Measurements from ENCODE around the gene HSD17B12. TPM values are rescaled to one million over a fixed set of nuclear protein-coding genes. Genes with fewer than 3 reads are reported as not detected.
A peak's percentile ranks its signal among the peaks of the same experiment; 100 is the strongest.

HSD17B12 gene
- total RNA-seq, result 114 and 122 TPM in 2 replicates

DNA sequence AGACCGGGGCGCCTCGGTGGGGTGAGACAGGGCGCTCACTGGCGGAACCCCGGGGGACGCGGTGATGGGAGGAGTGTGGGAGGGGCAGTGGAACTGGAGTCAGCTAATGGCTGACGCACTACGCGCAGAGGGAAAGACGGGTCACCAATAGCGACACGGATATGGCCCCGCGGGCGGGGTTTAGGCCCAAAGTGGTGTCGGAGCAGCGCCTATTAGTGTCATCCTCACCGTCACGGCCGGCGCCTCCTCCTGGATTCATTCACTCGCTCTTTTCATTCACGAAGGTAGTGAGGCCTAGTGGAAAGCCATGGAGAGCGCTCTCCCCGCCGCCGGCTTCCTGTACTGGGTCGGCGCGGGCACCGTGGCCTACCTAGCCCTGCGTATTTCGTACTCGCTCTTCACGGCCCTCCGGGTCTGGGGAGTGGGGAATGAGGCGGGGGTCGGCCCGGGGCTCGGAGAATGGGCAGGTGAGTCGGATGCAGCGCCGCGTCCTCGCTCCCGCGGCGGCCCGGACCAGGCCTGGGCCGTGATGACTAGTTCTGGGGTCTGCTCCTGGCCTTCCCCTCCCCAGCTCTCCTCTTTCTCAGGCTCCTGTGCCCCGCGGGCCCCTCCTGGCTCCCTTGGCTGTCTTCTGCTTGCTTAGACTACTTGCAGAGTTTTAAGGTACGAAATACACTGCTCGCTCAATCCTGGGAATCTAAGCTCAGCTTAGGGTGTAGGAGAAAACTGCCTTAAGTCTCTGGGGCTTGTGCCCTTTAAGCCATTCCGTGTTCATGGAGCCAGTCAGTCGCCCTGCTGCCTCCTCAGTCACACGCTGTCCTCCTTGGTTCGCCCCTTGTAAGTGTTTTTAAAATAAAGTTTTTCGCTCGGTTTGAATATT lies at the start of gene HSD17B12:
Gene HSD17B12, plus strand, starts transcription at position 218 of the 880 bp plus-strand sequence. Its CDS starts 90 bp downstream, at position 308.
- Histone ChIP-seq H3K27me3 (ENCODE audit: insufficient read depth, low read length) (no peaks in the 10 kb centered on the region), H3K27ac (ENCODE audit: low read depth, low read length) (peak within 1 kb of the TSS; percentile 95), H3K36me3 (ENCODE audit: insufficient read depth, low read length) (peaks cover 16% of the 10 kb centered on the region), H3K4me2 (ENCODE audit: insufficient read depth, low read length) (peak within 1 kb of the TSS; percentile 95), H3K79me2 (ENCODE audit: insufficient read depth, low read length) (peaks cover 48% of the 10 kb centered on the region), H3K4me3 (ENCODE audit: insufficient read depth, low read length) (peak within 1 kb of the TSS; percentile 98), H2AFZ (ENCODE audit: low read length) (peak within 1 kb of the TSS; percentile 97), H4K20me1 (ENCODE audit: insufficient read depth, low read length) (no peaks in the 10 kb centered on the region), H3K9me3 (ENCODE audit: low read depth, low read length) (no peaks in the 10 kb centered on the region), H3K4me1 (ENCODE audit: insufficient read depth, low read length) (peaks cover 7% of the 10 kb centered on the region)
- TF ChIP-seq, protein P1, sequence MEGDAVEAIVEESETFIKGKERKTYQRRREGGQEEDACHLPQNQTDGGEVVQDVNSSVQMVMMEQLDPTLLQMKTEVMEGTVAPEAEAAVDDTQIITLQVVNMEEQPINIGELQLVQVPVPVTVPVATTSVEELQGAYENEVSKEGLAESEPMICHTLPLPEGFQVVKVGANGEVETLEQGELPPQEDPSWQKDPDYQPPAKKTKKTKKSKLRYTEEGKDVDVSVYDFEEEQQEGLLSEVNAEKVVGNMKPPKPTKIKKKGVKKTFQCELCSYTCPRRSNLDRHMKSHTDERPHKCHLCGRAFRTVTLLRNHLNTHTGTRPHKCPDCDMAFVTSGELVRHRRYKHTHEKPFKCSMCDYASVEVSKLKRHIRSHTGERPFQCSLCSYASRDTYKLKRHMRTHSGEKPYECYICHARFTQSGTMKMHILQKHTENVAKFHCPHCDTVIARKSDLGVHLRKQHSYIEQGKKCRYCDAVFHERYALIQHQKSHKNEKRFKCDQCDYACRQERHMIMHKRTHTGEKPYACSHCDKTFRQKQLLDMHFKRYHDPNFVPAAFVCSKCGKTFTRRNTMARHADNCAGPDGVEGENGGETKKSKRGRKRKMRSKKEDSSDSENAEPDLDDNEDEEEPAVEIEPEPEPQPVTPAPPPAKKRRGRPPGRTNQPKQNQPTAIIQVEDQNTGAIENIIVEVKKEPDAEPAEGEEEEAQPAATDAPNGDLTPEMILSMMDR (IDR thresholded peaks at IDR 0.05; ENCODE audit: extremely low read depth, low read depth, low read length), result no peak
- DNase-seq (ENCODE audit: insufficient read length, low spot score, missing footprints), result peak; percentile 98

DNA sequence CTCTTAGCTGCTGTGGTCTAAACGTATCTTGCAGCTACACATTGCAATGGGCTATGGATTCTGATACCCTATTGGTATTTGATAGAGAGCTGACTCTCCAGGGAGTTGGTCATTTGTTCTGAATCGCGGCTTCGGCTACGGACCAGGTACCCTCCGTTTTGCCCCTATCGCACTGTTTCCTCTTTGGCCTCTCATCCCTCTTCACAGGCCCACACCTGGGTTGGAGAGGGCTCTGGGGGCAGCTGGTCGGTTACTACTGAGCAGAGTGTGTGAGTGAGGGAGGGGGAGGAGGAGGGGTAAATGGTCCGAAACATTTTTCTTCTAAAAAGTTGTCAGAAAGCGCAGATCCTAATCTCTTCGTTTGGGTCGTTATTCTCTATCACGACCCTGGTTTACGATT lies 48.8 kb upstream of the HSD17B12 start:
- DNase-seq (ENCODE audit: insufficient read length, low spot score, missing footprints), result no peak
- H3K4me3 ChIP-seq (ENCODE audit: insufficient read depth, low read length), result no peak overlapping the region
- H3K27me3 ChIP-seq (ENCODE audit: insufficient read depth, low read length), result peaks cover 29% of the 10 kb centered on the region
- no peaks in the 10 kb centered on the region for H3K4me1 ChIP-seq (ENCODE audit: insufficient read depth, low read length)
- no peak overlapping the region for H3K27ac ChIP-seq (ENCODE audit: low read depth, low read length)
- TF ChIP-seq, protein P1 (IDR thresholded peaks at IDR 0.05; ENCODE audit: extremely low read depth, low read depth, low read length), result no peak
- peak overlapping the region; percentile 17 for H2AFZ ChIP-seq (ENCODE audit: low read length)
- no peaks in the 10 kb centered on the region for H4K20me1 ChIP-seq (ENCODE audit: insufficient read depth, low read length)
- no peaks in the 10 kb centered on the region for H3K79me2 ChIP-seq (ENCODE audit: insufficient read depth, low read length)
- no peaks in the 10 kb centered on the region for H3K9me3 ChIP-seq (ENCODE audit: low read depth, low read length)
- H3K4me2 ChIP-seq (ENCODE audit: insufficient read depth, low read length), result no peak overlapping the region
- no peaks in the 10 kb centered on the region for H3K36me3 ChIP-seq (ENCODE audit: insufficient read depth, low read length)

DNA sequence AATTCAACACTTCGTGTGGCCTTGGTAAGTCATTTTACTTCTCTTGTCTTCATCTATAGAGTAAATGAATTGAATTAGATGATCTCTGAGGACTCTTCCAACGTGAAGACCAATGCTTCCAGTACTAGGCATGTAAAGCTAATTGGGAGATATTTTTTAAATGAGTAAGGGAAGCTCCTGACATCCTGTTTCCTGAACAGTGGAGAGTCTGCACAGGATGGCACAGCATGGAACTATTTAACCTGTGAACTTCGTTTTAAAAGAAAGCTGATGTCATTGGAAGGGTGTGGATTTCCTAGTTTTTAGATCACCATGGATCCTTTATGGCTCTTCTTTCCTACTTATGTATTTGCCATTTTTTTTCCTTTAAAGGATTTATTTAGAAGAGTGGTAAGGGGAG lies 48.4 kb upstream of the HSD17B12 start:
- Histone ChIP-seq H3K4me3 (ENCODE audit: insufficient read depth, low read length) (no peak overlapping the region), H3K27me3 (ENCODE audit: insufficient read depth, low read length) (peaks cover 29% of the 10 kb centered on the region), H4K20me1 (ENCODE audit: insufficient read depth, low read length) (no peaks in the 10 kb centered on the region), H3K27ac (ENCODE audit: low read depth, low read length) (no peak overlapping the region), H3K9me3 (ENCODE audit: low read depth, low read length) (no peaks in the 10 kb centered on the region), H3K36me3 (ENCODE audit: insufficient read depth, low read length) (no peaks in the 10 kb centered on the region), H3K4me2 (ENCODE audit: insufficient read depth, low read length) (no peak overlapping the region), H2AFZ (ENCODE audit: low read length) (peak overlapping the region; percentile 17), H3K4me1 (ENCODE audit: insufficient read depth, low read length) (no peaks in the 10 kb centered on the region), H3K79me2 (ENCODE audit: insufficient read depth, low read length) (no peaks in the 10 kb centered on the region)
- no peak for DNase-seq (ENCODE audit: insufficient read length, low spot score, missing footprints)
- TF ChIP-seq, protein P1 (IDR thresholded peaks at IDR 0.05; ENCODE audit: extremely low read depth, low read depth, low read length), result no peak

DNA sequence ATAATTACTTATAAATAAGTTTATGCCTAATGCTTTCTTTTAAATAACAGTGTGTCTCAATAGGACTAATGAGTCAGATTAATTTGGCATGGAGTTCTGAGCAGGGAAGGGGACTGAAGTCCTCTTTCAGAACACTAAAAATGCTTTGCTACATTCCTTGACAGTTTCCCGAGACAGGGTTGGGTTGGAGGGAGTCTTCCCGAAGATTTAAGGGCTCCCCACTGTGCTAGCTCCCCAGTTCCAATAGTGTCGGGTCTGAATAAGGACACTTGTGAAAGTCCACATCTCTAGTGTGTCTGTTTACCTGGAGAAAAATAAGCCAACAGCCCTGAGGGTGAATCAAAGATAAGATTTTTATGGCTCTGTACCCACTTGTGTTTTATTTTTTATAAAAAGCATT lies 41.8 kb upstream of the HSD17B12 start:
- TF ChIP-seq, protein P1 (IDR thresholded peaks at IDR 0.05; ENCODE audit: extremely low read depth, low read depth, low read length), result no peak
- H2AFZ ChIP-seq (ENCODE audit: low read length), result no peak overlapping the region

More for the DNA sequence above, 41.8 kb upstream of the HSD17B12 start:
- Histone ChIP-seq H3K27me3 (ENCODE audit: insufficient read depth, low read length) (peaks cover 41% of the 10 kb centered on the region), H3K36me3 (ENCODE audit: insufficient read depth, low read length) (no peaks in the 10 kb centered on the region), H3K9me3 (ENCODE audit: low read depth, low read length) (no peaks in the 10 kb centered on the region), H3K79me2 (ENCODE audit: insufficient read depth, low read length) (no peaks in the 10 kb centered on the region), H3K4me1 (ENCODE audit: insufficient read depth, low read length) (no peaks in the 10 kb centered on the region), H3K4me3 (ENCODE audit: insufficient read depth, low read length) (no peak overlapping the region), H4K20me1 (ENCODE audit: insufficient read depth, low read length) (no peaks in the 10 kb centered on the region), H3K27ac (ENCODE audit: low read depth, low read length) (no peak overlapping the region), H3K4me2 (ENCODE audit: insufficient read depth, low read length) (no peak overlapping the region)
- no peak for DNase-seq (ENCODE audit: insufficient read length, low spot score, missing footprints)

Data from osteoblast (primary cell).